Natural killer cell (primary cell): ENCODE measurements around the gene LMBR1. TPM values are rescaled to one million over a fixed set of nuclear protein-coding genes. Genes with fewer than 3 reads are reported as not detected.

Experiments used
- ATAC-seq, 3 donors: fragments of 150-1000 bp in 2 of 3; fragments of 200-7000 bp in 1 of 3; cut with Tn5 transposase; 1 replicate in 1 of 3; 2 replicates in 2 of 3; pipeline ENCODE4 v1.10.0; 2021; ENCODE audit warnings: mild to moderate bottlenecking in 2 of 3, moderate library complexity in 2 of 3
- DNase-seq, 2 donors: peaks; one replicate each; pipeline versions ENCODE4 v3.0.0 to v3.0.0-alpha.2; 2013 to 2021; ENCODE audit warnings: mixed read lengths in 1 of 2
- H3K27ac ChIP-seq: one replicate; pipeline ENCODE4 v1.5.1; 2013; ENCODE audit warnings: mild to moderate bottlenecking, low read length
- H3K27me3 ChIP-seq: one replicate; pipeline ENCODE4 v1.6.1; 2013; ENCODE audit warnings: low read length; ENCODE audit not compliant: control insufficient read depth, insufficient read depth
- H3K36me3 ChIP-seq: one replicate; pipeline ENCODE4 v1.6.1; 2013; ENCODE audit warnings: low read length; ENCODE audit not compliant: control insufficient read depth, insufficient read depth
- H3K4me1 ChIP-seq: one replicate; pipeline ENCODE4 v1.6.1; 2013; ENCODE audit warnings: low read length; ENCODE audit not compliant: control insufficient read depth, insufficient read depth
- H3K4me3 ChIP-seq: one replicate; pipeline ENCODE4 v1.5.1; 2013; ENCODE audit warnings: low read length
- H3K9me3 ChIP-seq: one replicate; pipeline ENCODE4 v1.6.1; 2013; ENCODE audit warnings: low read length; ENCODE audit not compliant: control insufficient read depth, insufficient read depth
- H3K27ac Mint-ChIP-seq, 2 donors: one replicate each; pipeline ENCODE4 v1.8.0; 2022; ENCODE audit warnings: mild to moderate bottlenecking in 2 of 2, mixed read lengths in 2 of 2, moderate library complexity in 1 of 2
- H3K27me3 Mint-ChIP-seq, 2 donors: one replicate each; pipeline ENCODE4 v1.8.0; 2022; ENCODE audit warnings: low read depth in 2 of 2, mixed read lengths in 2 of 2
- H3K36me3 Mint-ChIP-seq: one replicate; pipeline ENCODE4 v1.8.0; 2022; ENCODE audit warnings: mixed read lengths
- H3K4me1 Mint-ChIP-seq, 2 donors: one replicate each; pipeline ENCODE4 v1.8.0; 2022; ENCODE audit warnings: mixed read lengths in 2 of 2
- H3K4me3 Mint-ChIP-seq: one replicate; pipeline ENCODE4 v1.8.0; 2022; ENCODE audit warnings: mild to moderate bottlenecking, moderate library complexity, mixed read lengths
- H3K9me3 Mint-ChIP-seq, 2 donors: one replicate each; pipeline ENCODE4 v1.8.0; 2022; ENCODE audit warnings: mixed read lengths in 2 of 2
- CTCF ChIP-seq: fragments of 200-600 bp; IDR thresholded peaks from one replicate; pipeline ENCODE4 v1.8.0; 2022; ENCODE audit warnings: antibody characterized with exemption
- WGBS: methylation state at CpG from one replicate; pipeline ENCODE4 v1.1.7; 2013; ENCODE audit warnings: missing lambda C conversion rate; ENCODE audit not compliant: insufficient coverage; 5-methylcytosine and 5-hydroxymethylcytosine counted together
- intact Hi-C: fragments of 100-400 bp; cut with micrococcal nuclease; formaldehyde crosslinking; loops from one replicate; pipeline ENCODE4 v1.14.2; 2022
- total RNA-seq, 4 donors: library from RNA; stranded (reverse); fragments of 120-200 nt in 1 of 4; gene quantifications; one replicate each; pipeline versions ENCODE4 v1.2.3 to v1.2.4, GENCODE V29; 2013 to 2022

The LMBR1 gene
- total RNA-seq, 3 donors from 2014 or later (not counting 1 experiment from before 2014, with no cell fraction given): 60.4 to 71.7 (median 66.1) TPM

- H3K4me3 ChIP-seq: no peak overlapping the region
- H3K4me1 ChIP-seq: no peaks in the 10 kb centered on the region
- no peak for DNase-seq
- ATAC-seq: no peak
- no peaks in the 10 kb centered on the region for H3K27me3 ChIP-seq
- Mint-ChIP-seq H3K27ac (no peak overlapping the region), H3K9me3 (no peaks in the 10 kb centered on the region), H3K36me3 (no peaks in the 10 kb centered on the region), H3K27me3 (no peaks in the 10 kb centered on the region), H3K4me3 (no peak overlapping the region), H3K4me1 (peaks cover 0 to 6% of the 10 kb centered on the region in 2 donors)
- H3K27ac ChIP-seq: no peak overlapping the region
- 82% methylated on average over 19 of the region's 19 CpGs for WGBS
- no peak for TF ChIP-seq CTCF
- intact Hi-C loops: no loop called here
- no peaks in the 10 kb centered on the region for H3K9me3 ChIP-seq
- H3K36me3 ChIP-seq: peaks cover 12% of the 10 kb centered on the region
Measured at GRCh38 chr7:156676263-156676662, 216.7 kb downstream of the LMBR1 start.

GRCh38 chr7:156675721-156676120 is 217.3 kb downstream of the LMBR1 start:
- ATAC-seq (no peak), DNase-seq (no peak)
- intact Hi-C loops: no loop called here
- Histone ChIP-seq H3K4me3 (no peak overlapping the region), H3K9me3 (no peaks in the 10 kb centered on the region), H3K4me1 (no peaks in the 10 kb centered on the region), H3K36me3 (peaks cover 12% of the 10 kb centered on the region), H3K27ac (no peak overlapping the region), H3K27me3 (no peaks in the 10 kb centered on the region)
- H3K9me3 Mint-ChIP-seq: no peaks in the 10 kb centered on the region
- H3K4me3 Mint-ChIP-seq: no peak overlapping the region
- TF ChIP-seq CTCF: no peak
- H3K27ac Mint-ChIP-seq: no peak overlapping the region
- H3K36me3 Mint-ChIP-seq: no peaks in the 10 kb centered on the region
- peaks cover 0 to 6% of the 10 kb centered on the region in 2 donors for H3K4me1 Mint-ChIP-seq
- 82% methylated on average over 9 of the region's 9 CpGs for WGBS
- no peaks in the 10 kb centered on the region for H3K27me3 Mint-ChIP-seq

GRCh38 chr7:156673902-156674301 is 219.1 kb downstream of the LMBR1 start:
- no peak for DNase-seq
- Mint-ChIP-seq H3K36me3 (no peaks in the 10 kb centered on the region), H3K27ac (no peak overlapping the region), H3K4me1 (no peaks in the 10 kb centered on the region), H3K4me3 (no peak overlapping the region), H3K9me3 (no peaks in the 10 kb centered on the region), H3K27me3 (no peaks in the 10 kb centered on the region)
- H3K4me1 ChIP-seq: no peaks in the 10 kb centered on the region
- peaks cover 11% of the 10 kb centered on the region for H3K36me3 ChIP-seq
- 96% methylated on average over 9 of the region's 9 CpGs for WGBS
- H3K4me3 ChIP-seq: no peak overlapping the region
- TF ChIP-seq CTCF: no peak
- H3K9me3 ChIP-seq: no peaks in the 10 kb centered on the region
- H3K27me3 ChIP-seq: no peaks in the 10 kb centered on the region
- H3K27ac ChIP-seq: no peak overlapping the region
- no peak for ATAC-seq
- intact Hi-C loops: no loop called here

GRCh38 chr7:156673454-156673853 is 219.5 kb downstream of the LMBR1 start:
- ATAC-seq: no peak
- no peak overlapping the region for H3K4me3 ChIP-seq
- Mint-ChIP-seq H3K4me1 (no peaks in the 10 kb centered on the region), H3K36me3 (no peaks in the 10 kb centered on the region), H3K27ac (no peak overlapping the region), H3K4me3 (no peak overlapping the region), H3K27me3 (no peaks in the 10 kb centered on the region), H3K9me3 (no peaks in the 10 kb centered on the region)
- TF ChIP-seq CTCF: no peak
- H3K27me3 ChIP-seq: no peaks in the 10 kb centered on the region
- H3K36me3 ChIP-seq: peaks cover 8% of the 10 kb centered on the region
- no peak overlapping the region for H3K27ac ChIP-seq
- intact Hi-C loops: no loop called here
- H3K4me1 ChIP-seq: no peaks in the 10 kb centered on the region
- no peak for DNase-seq
- no peaks in the 10 kb centered on the region for H3K9me3 ChIP-seq
- WGBS: 96% methylated on average over 6 of the region's 6 CpGs
